ENCODE data around the gene VSTM4.

VSTM4 gene

GRCh38 chr10:49074836-49075682, 40.3 kb downstream of the VSTM4 start:
- H3K4me3 ChIP-seq (ENCODE audit: low read depth, low read length) = no peak overlapping the region
- TF ChIP-seq CTCF (conservative IDR thresholded peaks at IDR 0.05; ENCODE audit: low read depth, low read length) = no peak
- DNase-seq (ENCODE audit: low read depth) = no peak

GRCh38 chr10:49072166-49072885, 43.0 kb downstream of the VSTM4 start:
- TF ChIP-seq CTCF (conservative IDR thresholded peaks at IDR 0.05; ENCODE audit: low read depth, low read length) = no peak
- H3K4me3 ChIP-seq (ENCODE audit: low read depth, low read length) = no peak overlapping the region
- no peak for DNase-seq (ENCODE audit: low read depth)

DNA sequence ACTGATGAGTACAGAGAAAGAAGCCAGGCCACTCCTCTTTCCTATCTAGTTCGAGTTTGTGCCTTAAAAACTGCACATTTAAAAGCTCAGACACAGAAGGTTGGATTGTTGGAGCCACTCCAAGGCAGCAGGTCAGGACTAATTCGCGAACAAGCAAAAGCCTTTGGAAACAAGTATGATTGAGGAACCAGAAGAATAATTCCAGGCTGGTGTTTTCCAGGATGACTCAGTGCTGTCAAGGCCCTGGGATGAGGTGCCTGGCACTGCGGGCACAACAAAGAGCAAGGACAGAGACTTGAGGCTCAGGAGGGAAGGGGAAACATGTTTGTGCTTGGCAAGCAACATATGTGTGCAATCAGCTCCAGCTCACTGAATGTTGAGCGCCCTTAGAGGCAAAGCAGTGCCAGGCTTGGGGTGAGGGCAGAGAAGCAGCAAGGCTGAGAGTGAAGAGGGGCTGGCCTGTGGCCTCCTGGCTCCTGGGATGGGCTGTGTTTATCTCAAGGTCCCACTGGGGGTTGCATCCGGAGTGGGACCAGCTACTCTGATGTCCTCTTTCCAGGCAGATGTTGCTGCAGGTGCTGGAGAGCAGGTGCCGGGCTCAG, 44.1 kb downstream of the VSTM4 start:
- H3K4me3 ChIP-seq (ENCODE audit: low read depth, low read length) = no peak overlapping the region
- DNase-seq (ENCODE audit: low read depth) = peak; percentile 30
- TF ChIP-seq CTCF (conservative IDR thresholded peaks at IDR 0.05; ENCODE audit: low read depth, low read length) = no peak

GRCh38 chr10:49070701-49071100, 44.6 kb downstream of the VSTM4 start:
- no peak overlapping the region for H3K4me3 ChIP-seq (ENCODE audit: low read depth, low read length)
- TF ChIP-seq CTCF (conservative IDR thresholded peaks at IDR 0.05; ENCODE audit: low read depth, low read length) = no peak
- no peak for DNase-seq (ENCODE audit: low read depth)

- H3K4me3 ChIP-seq (ENCODE audit: low read depth, low read length) = no peak overlapping the region
- no peak for DNase-seq (ENCODE audit: low read depth)
- no peak for TF ChIP-seq CTCF (conservative IDR thresholded peaks at IDR 0.05; ENCODE audit: low read depth, low read length)
These were observed 46.6 kb downstream of the VSTM4 start for GRCh38 chr10:49068672-49069217.

DNA sequence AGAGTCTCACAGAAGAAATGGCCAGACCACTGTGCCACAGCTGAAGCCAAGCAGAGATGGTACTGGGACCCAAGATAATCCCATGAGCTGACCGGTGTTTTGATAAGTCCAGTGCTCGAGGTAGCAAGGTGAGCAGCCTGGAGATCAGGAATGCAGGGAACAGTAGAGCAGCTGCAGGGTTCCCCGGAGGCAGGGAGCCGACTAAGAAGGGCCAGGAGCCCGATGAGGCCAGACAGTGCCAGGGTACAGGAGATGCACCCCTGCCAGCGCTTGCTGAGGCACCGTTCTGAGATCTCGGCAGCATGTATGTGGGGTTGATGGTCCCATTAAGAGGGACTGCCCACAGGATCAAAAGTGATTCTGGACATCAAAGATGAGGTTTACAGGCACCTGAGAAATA, 47.1 kb downstream of the VSTM4 start:
- H3K4me3 ChIP-seq (ENCODE audit: low read depth, low read length) = no peak overlapping the region
- DNase-seq (ENCODE audit: low read depth) = no peak
- TF ChIP-seq CTCF (conservative IDR thresholded peaks at IDR 0.05; ENCODE audit: low read depth, low read length) = no peak
